HepG2 (cell line): ENCODE results near the gene SNRNP27. TPM values are rescaled to one million over a fixed set of nuclear protein-coding genes. Genes with fewer than 3 reads are reported as not detected.

ENCODE experiments used
- MAZ ChIP-seq, 2 experiments: sonication (generic) in 1 of 2; formaldehyde crosslinking in 1 of 2; IDR thresholded peaks; 2 replicates each; pipeline versions ENCODE4 v1.5.0 to v1.6.1; 2012 to 2020; ENCODE audit warnings: low read depth in 2 of 2, mild to moderate bottlenecking in 2 of 2, borderline replicate concordance in 1 of 2, improper control_type of control experiment in 1 of 2, low read length in 1 of 2, missing genetic modification reagents in 1 of 2, moderate library complexity in 1 of 2
- NFATC3 ChIP-seq: sonication (generic); formaldehyde crosslinking; IDR thresholded peaks from 2 replicates; pipeline ENCODE4 v1.5.1; 2020; ENCODE audit warnings: mild to moderate bottlenecking, missing genetic modification reagents
- PRMT3 ChIP-seq: sonication (generic); formaldehyde crosslinking; IDR thresholded peaks from 2 replicates; pipeline ENCODE4 v1.8.1; 2022; ENCODE audit warnings: low read depth, mild to moderate bottlenecking, moderate library complexity, missing genetic modification reagents, borderline replicate concordance
- RNF2 ChIP-seq: fragments of 450-650 bp; conservative IDR thresholded peaks from 2 replicates; pipeline ENCODE4 v1.6.1; 2016; ENCODE audit warnings: low read depth
- SIX1 ChIP-seq: sonication (generic); formaldehyde crosslinking; IDR thresholded peaks from 2 replicates; pipeline ENCODE4 v1.4.0; 2020; ENCODE audit warnings: missing genetic modification reagents, borderline replicate concordance
- ZBTB7B ChIP-seq: sonication (generic); formaldehyde crosslinking; IDR thresholded peaks from 2 replicates; pipeline ENCODE4 v1.4.0; 2020; ENCODE audit warnings: missing genetic modification reagents
- ZNF225 ChIP-seq: sonication (generic); formaldehyde crosslinking; IDR thresholded peaks from 2 replicates; pipeline ENCODE4 v1.4.0; 2020; ENCODE audit warnings: mild to moderate bottlenecking, missing genetic modification reagents
- ZNF34 ChIP-seq: sonication (generic); formaldehyde crosslinking; IDR thresholded peaks from 2 replicates; pipeline ENCODE4 v1.4.0; 2020; ENCODE audit warnings: mild to moderate bottlenecking, missing genetic modification reagents, borderline replicate concordance
- ZNF343 ChIP-seq: sonication (generic); formaldehyde crosslinking; IDR thresholded peaks from 2 replicates; pipeline ENCODE4 v1.4.0; 2020; ENCODE audit warnings: mild to moderate bottlenecking, missing genetic modification reagents
- ZNF562 ChIP-seq: sonication (generic); formaldehyde crosslinking; IDR thresholded peaks from 2 replicates; pipeline ENCODE4 v1.8.0; 2022; ENCODE audit warnings: missing genetic modification reagents, borderline replicate concordance
- polyA plus RNA-seq, 8 experiments: library from polyadenylated mRNA; depleted of rRNA in 3 of 8; stranded (reverse) in 7 of 8; unstranded in 1 of 8; fragments of >200 nt; fragmentation: Illumina TruSeq in 4 of 8; extraction: Trizol in 4 of 8; gene quantifications; 2 replicates each; pipeline versions ENCODE4 v1.2.1 to v1.2.3, GENCODE V29; 2011 to 2016; ENCODE audit warnings: low read depth in 4 of 8, missing spikeins in 1 of 8, mixed read lengths in 1 of 8; ENCODE audit not compliant: insufficient read depth in 1 of 8
- total RNA-seq, 5 experiments: library from RNA; depleted of rRNA; stranded (reverse); fragments of >200 nt; fragmentation: Illumina TruSeq; extraction: Trizol; gene quantifications; 2 replicates each; pipeline ENCODE4 v1.2.3, GENCODE V29; 2016; ENCODE audit warnings: low read depth in 1 of 5
- TF ChIP-seq, protein P1 (sequence below), 2 experiments: sonication (generic) in 1 of 2; formaldehyde crosslinking in 1 of 2; IDR thresholded peaks; 2 replicates each; pipeline versions ENCODE4 v1.4.0 to v1.6.1; 2016 to 2020; ENCODE audit warnings: borderline replicate concordance in 1 of 2, low read depth in 1 of 2, mild to moderate bottlenecking in 1 of 2, missing genetic modification reagents in 1 of 2
- TF ChIP-seq, protein P2 (sequence below): IDR thresholded peaks from 2 replicates; pipeline ENCODE4 v1.6.1; 2012; ENCODE audit warnings: inconsistent platforms
- TF ChIP-seq, protein P3 (sequence below): sonication (generic); formaldehyde crosslinking; IDR thresholded peaks from 2 replicates; pipeline ENCODE4 v1.8.0; 2022; ENCODE audit warnings: low read depth, missing genetic modification reagents
- TF ChIP-seq, protein P4 (sequence below): sonication (generic); formaldehyde crosslinking; IDR thresholded peaks from 2 replicates; pipeline ENCODE4 v1.5.1; 2020; ENCODE audit warnings: missing genetic modification reagents, mild to moderate bottlenecking, borderline replicate concordance
- TF ChIP-seq, protein P5 (sequence below): sonication (generic); formaldehyde crosslinking; IDR thresholded peaks from 2 replicates; pipeline ENCODE4 v1.4.0; 2020; ENCODE audit warnings: missing genetic modification reagents, borderline replicate concordance
- TF ChIP-seq, protein P6 (sequence below): sonication (generic); formaldehyde crosslinking; IDR thresholded peaks from 2 replicates; pipeline ENCODE4 v1.4.0; 2020; ENCODE audit warnings: missing genetic modification reagents

The SNRNP27 gene
- total and polyA plus RNA-seq, 2 of the 13 experiments (the other 11 are each of a cell fraction or from before 2014, with no cell fraction given), result 49.8 to 54.6 TPM

DNA sequence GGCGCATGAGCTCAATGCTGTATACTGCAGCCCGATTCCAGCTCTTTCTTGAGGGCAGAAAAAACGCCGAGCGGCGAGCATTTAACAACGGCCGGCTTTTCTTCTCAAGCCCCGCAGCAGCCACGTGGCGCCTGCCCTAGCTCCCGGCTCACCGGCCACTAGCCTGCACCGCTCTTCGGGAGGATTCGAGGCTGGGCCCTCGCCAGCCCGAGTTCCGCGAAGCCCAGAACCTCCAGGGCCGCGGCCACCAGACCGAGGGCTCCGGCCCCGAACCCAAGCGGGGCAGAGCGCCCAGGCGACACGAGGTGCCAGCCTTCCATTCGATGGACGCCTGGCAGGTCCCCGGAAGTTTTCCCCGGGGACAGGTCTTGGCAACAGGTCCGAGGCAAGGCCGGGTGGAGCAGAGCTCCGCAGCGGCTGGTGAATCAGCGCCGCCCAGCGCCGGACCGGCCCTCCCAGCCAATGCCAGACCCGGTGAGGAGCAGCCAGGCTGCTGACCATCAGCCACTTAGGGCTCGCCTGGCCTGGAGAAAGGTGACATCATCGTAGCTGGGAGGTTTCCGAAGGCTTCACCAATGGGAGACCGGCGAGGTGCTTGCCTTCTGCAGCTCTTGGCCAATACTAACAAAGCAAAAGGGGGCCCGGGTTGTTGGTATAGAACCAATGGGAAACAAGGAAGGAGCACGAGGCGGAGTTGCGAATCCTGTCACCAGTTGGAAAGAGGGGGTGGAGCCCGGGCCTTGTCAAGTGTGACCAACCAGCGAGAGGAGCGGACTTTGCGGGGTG, 20.6 kb downstream of the SNRNP27 start (continued):
- no peak for TF ChIP-seq SIX1
- peak; percentile 99 for TF ChIP-seq RNF2
- TF ChIP-seq, protein P1, sequence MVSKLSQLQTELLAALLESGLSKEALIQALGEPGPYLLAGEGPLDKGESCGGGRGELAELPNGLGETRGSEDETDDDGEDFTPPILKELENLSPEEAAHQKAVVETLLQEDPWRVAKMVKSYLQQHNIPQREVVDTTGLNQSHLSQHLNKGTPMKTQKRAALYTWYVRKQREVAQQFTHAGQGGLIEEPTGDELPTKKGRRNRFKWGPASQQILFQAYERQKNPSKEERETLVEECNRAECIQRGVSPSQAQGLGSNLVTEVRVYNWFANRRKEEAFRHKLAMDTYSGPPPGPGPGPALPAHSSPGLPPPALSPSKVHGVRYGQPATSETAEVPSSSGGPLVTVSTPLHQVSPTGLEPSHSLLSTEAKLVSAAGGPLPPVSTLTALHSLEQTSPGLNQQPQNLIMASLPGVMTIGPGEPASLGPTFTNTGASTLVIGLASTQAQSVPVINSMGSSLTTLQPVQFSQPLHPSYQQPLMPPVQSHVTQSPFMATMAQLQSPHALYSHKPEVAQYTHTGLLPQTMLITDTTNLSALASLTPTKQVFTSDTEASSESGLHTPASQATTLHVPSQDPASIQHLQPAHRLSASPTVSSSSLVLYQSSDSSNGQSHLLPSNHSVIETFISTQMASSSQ (IDR thresholded peaks at IDR 0.05; ENCODE audit: low read depth), result no peak
- TF ChIP-seq, protein P1 (CRISPR knock-in tag; IDR thresholded peaks at IDR 0.05; ENCODE audit: borderline replicate concordance), result peak; percentile 77
- no peak for TF ChIP-seq PRMT3 (CRISPR knock-in tag)
- TF ChIP-seq NFATC3 (CRISPR knock-in tag), result peak; percentile 85
- peak; percentile 93 for TF ChIP-seq ZNF225 (CRISPR knock-in tag)
- no peak for TF ChIP-seq MAZ (IDR thresholded peaks at IDR 0.05; ENCODE audit: borderline replicate concordance, low read depth, low read length)
- TF ChIP-seq MAZ (CRISPR knock-in tag; IDR thresholded peaks at IDR 0.05; ENCODE audit: low read depth), result peak; percentile 14
- peak; percentile 90; the same call in 1 of the 2 replicates for TF ChIP-seq ZNF343 (CRISPR knock-in tag)
- TF ChIP-seq, protein P2, sequence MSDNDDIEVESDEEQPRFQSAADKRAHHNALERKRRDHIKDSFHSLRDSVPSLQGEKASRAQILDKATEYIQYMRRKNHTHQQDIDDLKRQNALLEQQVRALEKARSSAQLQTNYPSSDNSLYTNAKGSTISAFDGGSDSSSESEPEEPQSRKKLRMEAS, result peak; percentile 97
- TF ChIP-seq, protein P3, sequence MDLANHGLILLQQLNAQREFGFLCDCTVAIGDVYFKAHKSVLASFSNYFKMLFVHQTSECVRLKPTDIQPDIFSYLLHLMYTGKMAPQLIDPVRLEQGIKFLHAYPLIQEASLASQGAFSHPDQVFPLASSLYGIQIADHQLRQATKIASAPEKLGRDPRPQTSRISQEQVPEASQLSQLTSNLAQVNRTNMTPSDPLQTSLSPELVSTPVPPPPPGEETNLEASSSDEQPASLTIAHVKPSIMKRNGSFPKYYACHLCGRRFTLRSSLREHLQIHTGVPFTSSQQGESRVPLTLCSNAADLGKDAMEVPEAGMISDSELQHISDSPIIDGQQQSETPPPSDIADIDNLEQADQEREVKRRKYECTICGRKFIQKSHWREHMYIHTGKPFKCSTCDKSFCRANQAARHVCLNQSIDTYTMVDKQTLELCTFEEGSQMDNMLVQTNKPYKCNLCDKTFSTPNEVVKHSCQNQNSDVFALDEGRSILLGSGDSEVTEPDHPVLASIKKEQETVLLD (CRISPR knock-in tag), result peak; percentile 76
- TF ChIP-seq, protein P4, sequence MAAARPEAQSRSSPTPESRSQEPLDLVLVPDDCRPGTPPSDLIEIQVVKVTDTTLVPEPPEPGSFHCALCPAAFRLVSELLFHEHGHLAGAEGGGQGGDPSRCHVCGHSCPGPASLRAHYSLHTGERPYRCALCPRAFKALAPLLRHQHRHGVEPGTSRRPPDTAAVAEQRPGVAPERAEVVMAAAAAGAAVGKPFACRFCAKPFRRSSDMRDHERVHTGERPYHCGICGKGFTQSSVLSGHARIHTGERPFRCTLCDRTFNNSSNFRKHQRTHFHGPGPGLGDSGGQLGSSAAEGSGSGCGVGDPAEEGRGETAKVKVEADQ (CRISPR knock-in tag), result peak; percentile 63
- peak; percentile 93 for TF ChIP-seq ZNF34
- TF ChIP-seq, protein P5, sequence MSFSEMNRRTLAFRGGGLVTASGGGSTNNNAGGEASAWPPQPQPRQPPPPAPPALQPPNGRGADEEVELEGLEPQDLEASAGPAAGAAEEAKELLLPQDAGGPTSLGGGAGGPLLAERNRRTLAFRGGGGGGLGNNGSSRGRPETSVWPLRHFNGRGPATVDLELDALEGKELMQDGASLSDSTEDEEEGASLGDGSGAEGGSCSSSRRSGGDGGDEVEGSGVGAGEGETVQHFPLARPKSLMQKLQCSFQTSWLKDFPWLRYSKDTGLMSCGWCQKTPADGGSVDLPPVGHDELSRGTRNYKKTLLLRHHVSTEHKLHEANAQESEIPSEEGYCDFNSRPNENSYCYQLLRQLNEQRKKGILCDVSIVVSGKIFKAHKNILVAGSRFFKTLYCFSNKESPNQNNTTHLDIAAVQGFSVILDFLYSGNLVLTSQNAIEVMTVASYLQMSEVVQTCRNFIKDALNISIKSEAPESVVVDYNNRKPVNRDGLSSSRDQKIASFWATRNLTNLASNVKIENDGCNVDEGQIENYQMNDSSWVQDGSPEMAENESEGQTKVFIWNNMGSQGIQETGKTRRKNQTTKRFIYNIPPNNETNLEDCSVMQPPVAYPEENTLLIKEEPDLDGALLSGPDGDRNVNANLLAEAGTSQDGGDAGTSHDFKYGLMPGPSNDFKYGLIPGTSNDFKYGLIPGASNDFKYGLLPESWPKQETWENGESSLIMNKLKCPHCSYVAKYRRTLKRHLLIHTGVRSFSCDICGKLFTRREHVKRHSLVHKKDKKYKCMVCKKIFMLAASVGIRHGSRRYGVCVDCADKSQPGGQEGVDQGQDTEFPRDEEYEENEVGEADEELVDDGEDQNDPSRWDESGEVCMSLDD (CRISPR knock-in tag), result peak; percentile 80; the same call in 1 of the 2 replicates
- peak; percentile 69; the same call in 1 of the 2 replicates for TF ChIP-seq ZNF562 (CRISPR knock-in tag)
- TF ChIP-seq, protein P6, sequence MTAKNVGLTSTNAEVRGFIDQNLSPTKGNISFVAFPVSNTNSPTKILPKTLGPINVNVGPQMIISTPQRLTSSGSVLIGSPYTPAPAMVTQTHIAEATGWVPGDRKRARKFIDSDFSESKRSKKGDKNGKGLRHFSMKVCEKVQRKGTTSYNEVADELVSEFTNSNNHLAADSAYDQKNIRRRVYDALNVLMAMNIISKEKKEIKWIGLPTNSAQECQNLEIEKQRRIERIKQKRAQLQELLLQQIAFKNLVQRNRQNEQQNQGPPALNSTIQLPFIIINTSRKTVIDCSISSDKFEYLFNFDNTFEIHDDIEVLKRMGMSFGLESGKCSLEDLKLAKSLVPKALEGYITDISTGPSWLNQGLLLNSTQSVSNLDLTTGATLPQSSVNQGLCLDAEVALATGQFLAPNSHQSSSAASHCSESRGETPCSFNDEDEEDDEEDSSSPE, result peak; percentile 72
- peak; percentile 65 for TF ChIP-seq ZBTB7B (CRISPR knock-in tag)
